ENCODE measurements around the gene ALOX15.

GRCh38 chr17:4617590-4618351 is 23.7 kb downstream of the ALOX15 start:
- TF ChIP-seq CTCF (conservative IDR thresholded peaks at IDR 0.05 in 1 of 2, IDR thresholded peaks at IDR 0.05 in 1 of 2; ENCODE audit: extremely low read depth in 1 of 2, insufficient read depth in 1 of 2, low read depth in 1 of 2, low read length in 2 of 2): no peak
- no peak for TF ChIP-seq EZH2 (IDR thresholded peaks at IDR 0.05; ENCODE audit: borderline replicate concordance, low read length)
